MG63 (cell line): ENCODE measurements around the gene KRT72. TPM values are rescaled to one million over a fixed set of nuclear protein-coding genes. Genes with fewer than 3 reads are reported as not detected.

Experiments used
- DNase-seq: peaks from one replicate; pipeline ENCODE4 v3.0.0-alpha.2; 2020
- H3K27me3 ChIP-seq: fragments of 250-450 bp; sonication (Bioruptor Pico); 2 replicates; pipeline ENCODE4 v1.5.1; 2020; ENCODE audit warnings: mild to moderate bottlenecking, moderate library complexity
- H3K36me3 ChIP-seq: fragments of 250-450 bp; sonication (Bioruptor Pico); 2 replicates; pipeline ENCODE4 v1.5.1; 2020; ENCODE audit warnings: mild to moderate bottlenecking, moderate library complexity
- H3K4me3 ChIP-seq: fragments of 250-450 bp; sonication (Bioruptor Pico); 2 replicates; pipeline ENCODE4 v1.5.1; 2020; ENCODE audit warnings: mild to moderate bottlenecking, moderate library complexity
- H3K9me3 ChIP-seq: fragments of 250-450 bp; sonication (Bioruptor Pico); 2 replicates; pipeline ENCODE4 v1.5.1; 2020; ENCODE audit warnings: mild to moderate bottlenecking, moderate library complexity
- total RNA-seq: library from RNA; depleted of rRNA; stranded (reverse); fragments of >200 nt; shearing (Covaris generic); gene quantifications from 2 replicates; pipeline ENCODE4 v1.2.3, GENCODE V29; 2014; ENCODE audit warnings: low replicate concordance

Gene KRT72
- total RNA-seq, 1 experiment from 2014 or later: not detected

GRCh38 chr12:52615208-52615868, 14.1 kb upstream of the KRT72 start:
- H3K27me3 ChIP-seq: no peaks in the 10 kb centered on the region
- no peaks in the 10 kb centered on the region for H3K9me3 ChIP-seq
- no peaks in the 10 kb centered on the region for H3K36me3 ChIP-seq
- no peak for DNase-seq
- H3K4me3 ChIP-seq: no peak overlapping the region

- Histone ChIP-seq H3K4me3 (no peak overlapping the region), H3K27me3 (no peaks in the 10 kb centered on the region), H3K36me3 (no peaks in the 10 kb centered on the region), H3K9me3 (no peaks in the 10 kb centered on the region)
- DNase-seq: no peak
Observed at GRCh38 chr12:52614381-52615207, 13.3 kb upstream of the KRT72 start.

GRCh38 chr12:52613384-52614030, 12.2 kb upstream of the KRT72 start:
- Histone ChIP-seq H3K9me3 (no peaks in the 10 kb centered on the region), H3K4me3 (no peak overlapping the region), H3K36me3 (no peaks in the 10 kb centered on the region), H3K27me3 (no peaks in the 10 kb centered on the region)
- DNase-seq: no peak

- no peaks in the 10 kb centered on the region for H3K9me3 ChIP-seq
- no peaks in the 10 kb centered on the region for H3K27me3 ChIP-seq
- no peak overlapping the region for H3K4me3 ChIP-seq
- DNase-seq: no peak
- no peaks in the 10 kb centered on the region for H3K36me3 ChIP-seq
Observed at GRCh38 chr12:52612431-52613383, 11.4 kb upstream of the KRT72 start.

- Histone ChIP-seq H3K36me3 (no peaks in the 10 kb centered on the region), H3K27me3 (no peaks in the 10 kb centered on the region), H3K4me3 (no peak overlapping the region), H3K9me3 (no peaks in the 10 kb centered on the region)
- no peak for DNase-seq
Observed at GRCh38 chr12:52611080-52611468, 9.8 kb upstream of the KRT72 start.

- Histone ChIP-seq H3K27me3 (no peaks in the 10 kb centered on the region), H3K36me3 (no peaks in the 10 kb centered on the region), H3K4me3 (no peak overlapping the region), H3K9me3 (no peaks in the 10 kb centered on the region)
- DNase-seq: no peak
Observed at GRCh38 chr12:52608826-52609630, 7.8 kb upstream of the KRT72 start.

- no peaks in the 10 kb centered on the region for H3K9me3 ChIP-seq
- DNase-seq: no peak
- no peaks in the 10 kb centered on the region for H3K36me3 ChIP-seq
- H3K27me3 ChIP-seq: no peaks in the 10 kb centered on the region
- H3K4me3 ChIP-seq: no peak overlapping the region
Observed at GRCh38 chr12:52608161-52608560, 6.9 kb upstream of the KRT72 start.

- no peak overlapping the region for H3K4me3 ChIP-seq
- no peaks in the 10 kb centered on the region for H3K36me3 ChIP-seq
- DNase-seq: no peak
- H3K27me3 ChIP-seq: no peaks in the 10 kb centered on the region
- no peaks in the 10 kb centered on the region for H3K9me3 ChIP-seq
Observed at GRCh38 chr12:52607314-52607713, 6.1 kb upstream of the KRT72 start.

- no peak for DNase-seq
- Histone ChIP-seq H3K9me3 (no peaks in the 10 kb centered on the region), H3K27me3 (no peaks in the 10 kb centered on the region), H3K36me3 (no peaks in the 10 kb centered on the region), H3K4me3 (no peak overlapping the region)
Observed at GRCh38 chr12:52606581-52607218, 5.4 kb upstream of the KRT72 start.

GRCh38 chr12:52606096-52606495, 4.8 kb upstream of the KRT72 start:
- no peak overlapping the region for H3K4me3 ChIP-seq
- no peaks in the 10 kb centered on the region for H3K36me3 ChIP-seq
- no peaks in the 10 kb centered on the region for H3K27me3 ChIP-seq
- no peak for DNase-seq
- H3K9me3 ChIP-seq: no peaks in the 10 kb centered on the region

GRCh38 chr12:52605542-52605941, 4.3 kb upstream of the KRT72 start:
- no peaks in the 10 kb centered on the region for H3K9me3 ChIP-seq
- H3K27me3 ChIP-seq: no peaks in the 10 kb centered on the region
- no peak for DNase-seq
- no peak overlapping the region for H3K4me3 ChIP-seq
- no peaks in the 10 kb centered on the region for H3K36me3 ChIP-seq

- Histone ChIP-seq H3K36me3 (no peaks in the 10 kb centered on the region), H3K27me3 (peaks cover 3% of the 10 kb centered on the region; the same call in 1 of the 2 replicates), H3K4me3 (no peak overlapping the region), H3K9me3 (no peaks in the 10 kb centered on the region)
- no peak for DNase-seq
Observed at GRCh38 chr12:52604859-52605258, 3.6 kb upstream of the KRT72 start.

- Histone ChIP-seq H3K27me3 (peaks cover 7% of the 10 kb centered on the region), H3K9me3 (no peaks in the 10 kb centered on the region), H3K36me3 (no peaks in the 10 kb centered on the region), H3K4me3 (no peak overlapping the region)
- DNase-seq: no peak
Observed at GRCh38 chr12:52603314-52603713, 2.1 kb upstream of the KRT72 start.

GRCh38 chr12:52602552-52602951, 1.3 kb upstream of the KRT72 start:
- Histone ChIP-seq H3K36me3 (no peaks in the 10 kb centered on the region), H3K4me3 (no peak overlapping the region), H3K27me3 (peaks cover 10% of the 10 kb centered on the region), H3K9me3 (no peaks in the 10 kb centered on the region)
- DNase-seq: no peak

- DNase-seq: no peak
- Histone ChIP-seq H3K4me3 (no peak overlapping the region), H3K36me3 (no peaks in the 10 kb centered on the region), H3K27me3 (peaks cover 12% of the 10 kb centered on the region), H3K9me3 (no peaks in the 10 kb centered on the region)
Observed at GRCh38 chr12:52601671-52602070, 408 bp upstream of the KRT72 start.
